Esophagus (tissue), 2 donors: ENCODE data around the gene KHDC1L. TPM values are rescaled to one million over a fixed set of nuclear protein-coding genes. Genes with fewer than 3 reads are reported as not detected.
A peak's percentile ranks its signal among the peaks of the same experiment; 100 is the strongest.
"Not testable (repeated sequence)": the region's sequence is repeated elsewhere in the genome, so short reads cannot be mapped to it uniquely, and the experiment has no call there.

ENCODE experiments used
- H3K27ac ChIP-seq, 2 donors: one replicate each; pipeline ENCODE4 v1.5.1; 2013; ENCODE audit warnings: low read depth in 2 of 2, mild to moderate bottlenecking in 2 of 2, inconsistent platforms in 1 of 2, low read length in 1 of 2, moderate library complexity in 1 of 2
- H3K27me3 ChIP-seq, 2 donors: one replicate each; pipeline ENCODE4 v1.6.1; 2013; ENCODE audit warnings: low read length in 2 of 2, control low read depth in 1 of 2, mild to moderate bottlenecking in 1 of 2; ENCODE audit not compliant: insufficient read depth in 2 of 2, control insufficient read depth in 1 of 2
- H3K36me3 ChIP-seq, 2 donors: one replicate each; pipeline ENCODE4 v1.6.1; 2013; ENCODE audit warnings: low read length in 1 of 2; ENCODE audit not compliant: control insufficient read depth in 2 of 2, insufficient read depth in 2 of 2
- H3K4me1 ChIP-seq, 2 donors: one replicate each; pipeline ENCODE4 v1.6.1; 2013; ENCODE audit warnings: low read length in 1 of 2; ENCODE audit not compliant: control insufficient read depth in 2 of 2, insufficient read depth in 2 of 2
- H3K4me3 ChIP-seq, 2 donors: one replicate each; pipeline ENCODE4 v1.5.1; 2013; ENCODE audit warnings: low read length in 2 of 2, mild to moderate bottlenecking in 2 of 2, low read depth in 1 of 2, moderate library complexity in 1 of 2
- H3K9me3 ChIP-seq, 2 donors: one replicate each; pipeline ENCODE4 v1.6.1; 2013; ENCODE audit warnings: mild to moderate bottlenecking in 2 of 2, low read depth in 1 of 2, low read length in 1 of 2, moderate library complexity in 1 of 2; ENCODE audit not compliant: control insufficient read depth in 2 of 2, insufficient read depth in 1 of 2
- WGBS, 2 donors: extraction: QIAGEN DNeasy Blood & Tissue Kit; methylation state at CpG; one replicate each; pipeline ENCODE4 v1.1.7; 2013; 5-methylcytosine and 5-hydroxymethylcytosine counted together
- polyA plus RNA-seq, 2 donors: library from polyadenylated mRNA; stranded (reverse); fragments of 200-250 nt; gene quantifications; one replicate each; pipeline ENCODE4 v1.2.3, GENCODE V29; 2013
- donor health status: healthy with polysubstance abuse.
- donor health status: Bipolar disorder and iron deficiency.

The KHDC1L gene
- under 1 TPM in 1 of 2 donors, not detected in 1; 0.22 TPM for polyA plus RNA-seq

DNA sequence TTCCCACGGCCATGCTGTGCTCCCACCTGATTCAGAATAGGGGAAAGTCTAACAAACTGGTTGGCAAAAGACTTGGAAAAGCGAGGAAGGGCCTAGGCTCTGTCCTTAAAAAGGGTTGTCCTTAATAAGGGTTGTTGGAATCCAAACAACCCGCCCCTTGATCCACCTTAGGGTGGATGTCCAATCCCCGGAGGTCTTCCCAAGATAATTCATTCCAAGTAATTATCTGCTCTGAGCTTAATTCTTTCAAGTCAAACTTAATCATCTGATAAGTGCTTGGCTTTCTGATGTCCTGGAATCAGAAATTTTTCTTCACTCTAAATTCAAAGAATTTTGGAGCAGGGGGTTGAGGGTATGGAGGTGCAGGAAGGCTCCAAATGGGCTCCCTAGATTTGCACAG lies at the start of gene KHDC1L:
Gene KHDC1L (minus strand): TSS at position 101 of the 400 bp plus-strand sequence. CDS start 88 bp downstream, at position 13.
- Histone ChIP-seq H3K36me3 (no peaks in the 10 kb centered on the region), H3K4me3 (no peak within 1 kb of the TSS), H3K27ac (no peak within 1 kb of the TSS), H3K4me1 (no peaks in the 10 kb centered on the region), H3K27me3 (no peaks in the 10 kb centered on the region), H3K9me3 (no peaks in the 10 kb centered on the region)
- 91 to 92% methylated on average over 4 of the region's 4 CpGs for WGBS, 2 donors

GRCh38 chr6:73269296-73269695 lies 44.0 kb upstream of the KHDC1L start:
- not testable (repeated sequence) for H3K36me3 ChIP-seq, H3K27ac ChIP-seq, H3K4me3 ChIP-seq, H3K27me3 ChIP-seq, H3K4me1 ChIP-seq, H3K9me3 ChIP-seq
- 93 to 95% methylated on average over 13 of the region's 13 CpGs for WGBS, 2 donors

DNA sequence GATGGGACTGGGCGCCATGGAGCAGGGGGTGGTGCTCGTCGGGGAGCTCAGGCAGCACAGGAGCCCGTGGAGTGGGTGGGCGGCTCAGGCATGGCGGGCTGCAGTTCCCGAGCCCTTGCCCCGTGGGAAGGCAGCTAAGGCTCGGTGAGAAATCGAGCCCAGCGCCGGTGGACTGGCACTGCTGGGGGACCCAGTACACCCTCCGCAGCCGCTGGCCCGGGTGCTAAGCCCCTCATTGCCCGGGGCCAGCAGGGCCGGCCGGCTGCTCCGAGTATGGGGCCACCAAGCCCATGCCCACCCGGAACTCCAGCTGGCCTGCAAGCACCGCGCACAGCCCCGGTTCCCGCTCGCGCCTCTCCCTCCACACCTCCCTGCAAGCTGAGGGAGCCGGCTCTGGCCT lies 43.6 kb upstream of the KHDC1L start:
- H3K4me1 ChIP-seq, H3K27ac ChIP-seq, H3K27me3 ChIP-seq, H3K4me3 ChIP-seq, H3K36me3 ChIP-seq, H3K9me3 ChIP-seq: not testable (repeated sequence)
- 93 to 97% methylated on average over 19 to 26 of the region's 27 CpGs for WGBS, 2 donors

DNA sequence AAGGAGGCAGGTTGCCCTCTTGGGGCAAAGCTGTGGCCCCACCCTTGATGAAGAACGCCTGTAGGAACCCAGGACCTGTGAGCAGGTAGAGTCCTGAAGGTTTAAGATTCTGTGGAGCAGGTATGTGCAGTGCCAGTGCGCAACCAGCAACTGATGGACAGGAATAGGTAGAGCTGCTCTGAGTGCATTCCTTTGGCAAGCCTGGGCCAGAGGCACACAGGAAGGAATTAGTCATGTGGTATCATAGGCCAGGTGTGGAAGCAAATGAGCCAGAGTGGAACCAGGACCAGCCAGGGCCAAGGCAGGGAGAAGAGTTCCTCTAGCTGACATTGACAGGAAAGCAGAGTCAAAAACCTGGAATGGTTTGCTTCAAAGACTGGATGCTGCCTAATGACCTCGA lies 39.1 kb upstream of the KHDC1L start:
- Histone ChIP-seq H3K27me3 (no peaks in the 10 kb centered on the region), H3K4me1 (peaks cover 4 to 5% of the 10 kb centered on the region in 2 donors), H3K4me3 (no peak overlapping the region), H3K9me3 (peaks cover 0 to 3% of the 10 kb centered on the region in 2 donors), H3K27ac (peak overlapping the region; percentile 11 to 37), H3K36me3 (no peaks in the 10 kb centered on the region)
- 59 to 78% methylated on average over 3 of the region's 3 CpGs for WGBS, 2 donors

GRCh38 chr6:73263570-73263909 lies 38.2 kb upstream of the KHDC1L start:
- WGBS, 2 donors, result 20 to 30% methylated on average over 7 of the region's 7 CpGs
- no peaks in the 10 kb centered on the region for H3K9me3 ChIP-seq
- no peaks in the 10 kb centered on the region for H3K27me3 ChIP-seq
- peaks cover 4 to 5% of the 10 kb centered on the region in 2 donors for H3K4me1 ChIP-seq
- peak overlapping the region; percentile 36 to 76 for H3K27ac ChIP-seq
- no peaks in the 10 kb centered on the region for H3K36me3 ChIP-seq
- H3K4me3 ChIP-seq, result peak overlapping the region; percentile 71

DNA sequence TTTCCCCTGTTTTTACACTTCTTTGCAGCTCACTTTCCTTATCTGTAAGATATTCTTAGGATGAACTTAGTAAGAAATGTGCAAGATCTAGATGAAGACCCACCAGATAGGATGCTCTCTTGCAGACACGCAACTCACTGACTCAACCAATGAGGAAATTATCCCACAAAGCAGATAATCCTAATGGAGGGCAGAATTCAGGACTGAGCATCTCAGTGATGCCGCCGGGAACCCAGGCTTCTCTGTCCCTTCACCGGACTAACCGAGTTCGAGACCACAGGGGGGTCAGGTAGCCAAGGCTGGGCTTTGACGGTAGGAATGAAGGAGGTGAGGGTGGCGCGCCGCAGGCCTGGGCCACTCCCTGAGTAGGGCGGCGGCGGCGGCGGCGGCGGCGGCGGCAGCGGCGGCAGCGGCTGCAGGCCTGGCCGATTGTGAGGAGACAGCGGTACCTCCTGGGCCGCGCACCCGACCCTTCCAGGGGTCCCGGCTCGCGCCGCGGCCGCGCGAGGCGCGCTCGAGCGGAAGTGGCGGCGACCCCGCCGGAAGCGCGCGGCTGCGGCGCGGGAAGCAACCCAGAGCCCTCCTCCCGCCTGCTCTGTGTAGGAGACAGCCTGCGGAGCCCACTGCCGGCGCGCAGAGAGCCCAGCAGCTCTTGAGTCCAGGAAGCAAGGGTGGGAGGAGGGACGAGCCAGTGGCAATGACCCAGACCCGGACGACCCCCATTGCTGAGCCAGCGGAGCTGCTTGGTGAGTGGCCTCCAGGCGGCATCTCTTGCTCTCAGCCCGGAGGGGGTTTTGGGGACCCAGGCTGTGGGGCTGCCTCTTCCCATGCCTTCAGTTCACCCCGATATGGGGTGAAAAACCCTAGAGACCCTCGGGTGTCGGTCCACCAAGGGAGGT lies 37.6 kb upstream of the KHDC1L start, which contains the start of gene KHDC1:
Gene KHDC1 (minus strand): TSS at position 526 of the 899 bp plus-strand sequence. CDS start 20,679 bp downstream, outside the sequence.
- H3K4me3 ChIP-seq, result peak within 1 kb of the TSS; percentile 71
- H3K9me3 ChIP-seq, result no peaks in the 10 kb centered on the region
- peaks cover 4 to 5% of the 10 kb centered on the region in 2 donors for H3K4me1 ChIP-seq
- H3K36me3 ChIP-seq, result no peaks in the 10 kb centered on the region
- no peaks in the 10 kb centered on the region for H3K27me3 ChIP-seq
- WGBS, 2 donors, result 1% methylated on average over 44 to 63 of the region's 63 CpGs
- peak within 1 kb of the TSS; percentile 36 to 76 for H3K27ac ChIP-seq

DNA sequence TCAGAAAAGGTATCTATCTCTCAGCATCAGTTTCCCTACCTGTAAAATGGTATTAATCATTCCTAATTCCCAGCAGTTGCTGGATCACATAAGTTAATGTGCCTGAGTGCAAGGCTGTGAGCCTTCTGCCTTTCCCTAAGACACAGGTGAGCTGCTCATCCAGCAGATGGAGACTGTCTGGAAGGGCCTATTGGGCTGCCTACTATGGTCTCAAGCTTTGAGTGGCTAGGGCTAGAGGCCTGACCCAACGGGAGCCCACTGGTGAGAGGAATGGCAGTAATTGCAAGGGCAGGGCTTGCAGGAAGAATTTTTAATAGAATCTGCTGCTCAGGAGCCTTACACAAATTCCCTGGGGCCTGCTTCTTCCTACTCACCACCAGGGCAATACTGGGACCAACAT lies 33.4 kb upstream of the KHDC1L start:
- H3K36me3 ChIP-seq, result no peaks in the 10 kb centered on the region
- H3K9me3 ChIP-seq, result no peaks in the 10 kb centered on the region
- no peak overlapping the region for H3K27ac ChIP-seq
- H3K4me3 ChIP-seq, result no peak overlapping the region
- peaks cover 4 to 5% of the 10 kb centered on the region in 2 donors for H3K4me1 ChIP-seq
- WGBS, 2 donors, result 83 to 85% methylated on average over 1 of the region's 1 CpG
- no peaks in the 10 kb centered on the region for H3K27me3 ChIP-seq

GRCh38 chr6:73254323-73254722 lies 29.0 kb upstream of the KHDC1L start:
- not testable (repeated sequence) for H3K4me1 ChIP-seq, H3K9me3 ChIP-seq, H3K4me3 ChIP-seq, H3K27me3 ChIP-seq, H3K27ac ChIP-seq, H3K36me3 ChIP-seq
- WGBS, 2 donors, result 94 to 97% methylated on average over 5 of the region's 5 CpGs

GRCh38 chr6:73252703-73253102 lies 27.4 kb upstream of the KHDC1L start:
- 96 to 98% methylated on average over 2 of the region's 2 CpGs for WGBS, 2 donors

DNA sequence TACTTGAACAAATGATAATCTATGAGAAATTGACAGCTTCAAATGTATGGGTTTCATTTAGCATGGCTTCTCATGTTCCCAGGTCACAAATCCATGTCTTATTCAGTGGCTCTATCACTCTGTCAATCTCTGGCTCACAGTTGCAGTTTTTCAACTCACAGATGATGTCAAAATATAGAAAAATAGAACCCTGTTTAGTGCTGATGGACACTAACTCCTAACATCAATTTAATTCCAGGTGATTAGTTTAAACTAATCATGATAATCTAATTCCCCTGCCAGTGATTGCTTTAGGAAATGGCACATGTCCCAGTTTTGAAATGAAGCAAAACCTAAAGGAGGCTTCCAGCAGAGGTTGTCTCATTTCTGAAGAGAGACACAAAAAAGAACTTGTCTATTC lies 24.7 kb upstream of the KHDC1L start:
- H3K4me1 ChIP-seq, result no peaks in the 10 kb centered on the region
- no peaks in the 10 kb centered on the region for H3K27me3 ChIP-seq
- H3K36me3 ChIP-seq, result no peaks in the 10 kb centered on the region
- no peak overlapping the region for H3K27ac ChIP-seq
- H3K9me3 ChIP-seq, result no peaks in the 10 kb centered on the region
- H3K4me3 ChIP-seq, result no peak overlapping the region

More at GRCh38 chr6:73252703-73253102, 27.4 kb upstream of the KHDC1L start:
- no peak overlapping the region for H3K27ac ChIP-seq
- H3K9me3 ChIP-seq, result no peaks in the 10 kb centered on the region
- H3K36me3 ChIP-seq, result no peaks in the 10 kb centered on the region
- no peaks in the 10 kb centered on the region for H3K4me1 ChIP-seq
- no peaks in the 10 kb centered on the region for H3K27me3 ChIP-seq
- no peak overlapping the region for H3K4me3 ChIP-seq
